ENCODE results near the gene SF1.
"Not testable (repeated sequence)": the region's sequence is repeated elsewhere in the genome, so short reads cannot be mapped to it uniquely, and the experiment has no call there.

SF1 gene, protein sequence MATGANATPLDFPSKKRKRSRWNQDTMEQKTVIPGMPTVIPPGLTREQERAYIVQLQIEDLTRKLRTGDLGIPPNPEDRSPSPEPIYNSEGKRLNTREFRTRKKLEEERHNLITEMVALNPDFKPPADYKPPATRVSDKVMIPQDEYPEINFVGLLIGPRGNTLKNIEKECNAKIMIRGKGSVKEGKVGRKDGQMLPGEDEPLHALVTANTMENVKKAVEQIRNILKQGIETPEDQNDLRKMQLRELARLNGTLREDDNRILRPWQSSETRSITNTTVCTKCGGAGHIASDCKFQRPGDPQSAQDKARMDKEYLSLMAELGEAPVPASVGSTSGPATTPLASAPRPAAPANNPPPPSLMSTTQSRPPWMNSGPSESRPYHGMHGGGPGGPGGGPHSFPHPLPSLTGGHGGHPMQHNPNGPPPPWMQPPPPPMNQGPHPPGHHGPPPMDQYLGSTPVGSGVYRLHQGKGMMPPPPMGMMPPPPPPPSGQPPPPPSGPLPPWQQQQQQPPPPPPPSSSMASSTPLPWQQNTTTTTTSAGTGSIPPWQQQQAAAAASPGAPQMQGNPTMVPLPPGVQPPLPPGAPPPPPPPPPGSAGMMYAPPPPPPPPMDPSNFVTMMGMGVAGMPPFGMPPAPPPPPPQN

DNA sequence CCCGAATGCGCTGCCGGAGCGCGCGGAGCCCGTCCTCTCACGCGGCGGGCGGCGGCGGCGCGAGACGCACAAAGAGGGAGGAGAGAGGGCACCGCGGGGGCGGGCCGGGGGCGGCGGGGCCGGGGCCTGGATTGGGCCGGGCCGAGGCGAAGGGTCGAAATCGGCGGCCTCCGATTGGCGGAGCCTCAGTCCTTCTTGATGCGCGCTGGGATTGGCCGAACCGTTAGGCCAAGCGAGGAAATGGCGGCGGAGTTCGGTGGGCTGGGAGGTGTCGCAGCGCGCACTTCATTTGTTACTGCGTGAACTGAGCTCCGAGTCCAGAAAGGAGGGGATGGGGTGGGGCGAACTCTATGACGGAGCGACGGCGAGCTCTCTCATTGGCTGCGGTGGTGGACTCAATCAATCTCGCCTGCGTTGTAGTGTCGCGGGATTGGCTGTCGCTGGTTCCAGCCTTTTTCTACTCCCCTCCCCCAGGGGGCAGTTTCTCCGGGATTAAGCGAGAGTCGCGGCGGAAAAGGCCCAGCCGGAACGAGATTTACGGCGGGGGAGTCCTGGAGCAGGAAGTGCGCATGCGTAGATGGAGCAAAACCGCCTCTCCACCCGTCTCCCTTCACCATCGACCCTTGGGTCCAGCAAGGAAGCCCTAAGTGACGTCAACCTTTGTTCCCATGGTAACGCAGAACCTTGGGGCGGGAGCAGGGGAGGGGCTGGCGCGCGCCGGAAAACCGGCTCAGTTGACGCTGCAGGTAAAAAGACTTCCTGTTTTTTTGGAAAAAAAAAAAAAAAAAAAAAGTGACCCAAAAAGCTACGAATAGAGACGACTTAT is at the start of gene SF1:
Gene SF1, minus strand, starts transcription at position 70 of the 826 bp plus-strand sequence. CDS start 150 bp downstream, outside the sequence.
- DNase-seq = peak; percentile 96

DNA sequence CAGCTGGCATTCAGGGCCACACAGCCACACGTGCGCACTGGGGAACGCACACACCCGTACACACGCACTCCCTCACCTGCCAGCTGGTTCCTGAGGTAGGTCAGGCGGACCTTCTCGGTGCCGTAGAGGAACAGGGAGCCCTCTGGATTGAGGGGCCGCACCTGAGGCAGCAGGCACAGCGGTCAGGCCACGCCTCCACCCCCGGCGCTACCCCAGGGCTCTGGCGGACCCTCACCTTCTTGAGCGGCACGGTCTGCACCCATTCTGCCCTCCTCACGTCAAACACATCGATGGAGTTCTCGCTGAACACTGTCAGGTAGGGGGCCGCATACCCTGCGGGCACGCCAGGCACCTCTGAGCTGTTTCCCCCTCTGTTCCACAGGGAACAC is 49.1 kb upstream of the SF1 start:
- DNase-seq = no peak

DNA sequence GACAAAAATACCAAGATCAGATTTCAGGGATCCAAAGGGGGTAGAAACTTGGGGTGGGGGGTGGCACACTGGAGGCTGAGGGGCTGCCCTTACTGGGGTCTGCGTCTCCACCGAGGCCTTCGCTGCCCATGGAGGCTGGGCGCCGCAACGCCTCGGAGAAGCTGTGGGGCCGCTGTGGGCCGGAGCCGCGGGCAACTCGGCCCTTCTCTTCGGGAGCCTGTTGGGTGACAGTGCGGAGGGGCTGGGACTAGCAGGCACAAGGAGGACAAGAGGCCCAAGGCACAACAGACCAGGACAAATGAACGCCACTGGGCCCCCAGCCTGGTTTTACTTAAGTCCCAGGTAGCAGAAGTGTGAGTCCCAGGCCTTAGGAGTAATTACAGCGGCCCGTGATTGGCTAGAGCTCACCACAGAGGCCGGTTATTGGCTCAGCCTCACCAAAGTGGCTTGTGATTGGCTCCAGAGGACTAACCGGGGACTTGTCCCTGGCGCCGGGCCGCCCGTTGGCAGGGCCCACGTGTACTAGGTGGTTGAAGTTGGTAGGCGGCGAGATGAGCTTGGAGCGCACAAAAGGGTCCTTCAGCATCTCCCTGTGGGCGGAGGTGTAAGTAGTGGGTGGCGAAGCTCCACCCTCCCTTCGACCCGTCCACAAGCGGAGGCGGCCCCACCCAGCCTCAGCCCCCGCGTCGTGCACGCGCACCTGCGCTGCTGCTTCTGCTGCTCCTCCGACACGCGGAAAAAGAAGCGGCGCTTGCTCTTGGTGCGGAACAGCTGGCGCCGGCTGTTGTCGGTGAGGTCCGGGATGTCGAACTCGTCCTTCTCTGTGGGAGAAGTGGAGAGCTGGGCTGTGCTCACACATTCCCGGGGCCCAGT is 48.5 kb upstream of the SF1 start:
- no peak for DNase-seq

DNA sequence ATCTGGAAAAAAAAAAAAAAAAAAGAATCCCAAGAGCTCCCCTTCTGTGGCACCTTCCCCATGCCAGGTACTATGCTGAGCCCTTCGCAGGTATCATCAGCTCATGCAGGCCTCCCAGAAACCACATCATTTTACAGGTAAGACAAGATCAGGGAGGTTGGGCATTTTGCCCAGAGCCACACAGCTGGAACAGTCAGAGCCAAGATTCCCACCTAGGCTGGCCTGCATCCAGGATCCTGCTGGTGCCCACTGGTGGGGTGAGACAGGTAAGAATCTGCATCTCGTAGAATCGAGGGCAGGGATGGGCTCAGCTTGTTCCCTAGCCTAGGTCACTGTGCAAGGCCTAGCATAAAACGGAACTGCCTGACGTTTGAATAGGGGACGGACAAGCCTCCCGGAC is 47.7 kb upstream of the SF1 start:
- DNase-seq = no peak

DNA sequence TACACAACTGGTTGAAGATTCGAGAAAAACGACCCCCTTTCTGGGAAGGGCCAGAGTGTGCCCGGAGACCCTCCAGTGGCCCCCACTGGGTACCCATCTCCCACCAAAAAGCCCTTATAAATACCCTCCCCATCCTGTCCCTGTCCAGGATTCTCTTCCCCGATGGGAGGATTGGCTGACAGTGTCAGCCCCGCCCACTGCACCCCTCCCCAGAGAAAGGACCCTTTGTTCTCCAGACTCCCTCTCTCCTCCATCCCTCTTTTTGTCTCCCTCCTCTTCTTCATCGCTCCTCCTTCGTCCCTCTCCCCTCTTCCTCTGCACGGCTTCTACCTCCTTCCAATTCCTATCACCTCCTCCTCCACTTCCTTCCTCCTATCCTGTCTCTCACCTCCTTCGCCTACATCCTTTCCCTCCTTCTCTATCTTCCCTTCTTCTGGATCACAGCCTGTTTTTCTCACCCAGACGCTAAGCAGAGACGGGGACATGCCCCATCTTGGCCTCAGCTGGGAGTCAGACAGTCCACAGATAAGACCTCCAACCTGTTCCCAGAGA is 45.3 kb upstream of the SF1 start:
- DNase-seq = no peak

DNA sequence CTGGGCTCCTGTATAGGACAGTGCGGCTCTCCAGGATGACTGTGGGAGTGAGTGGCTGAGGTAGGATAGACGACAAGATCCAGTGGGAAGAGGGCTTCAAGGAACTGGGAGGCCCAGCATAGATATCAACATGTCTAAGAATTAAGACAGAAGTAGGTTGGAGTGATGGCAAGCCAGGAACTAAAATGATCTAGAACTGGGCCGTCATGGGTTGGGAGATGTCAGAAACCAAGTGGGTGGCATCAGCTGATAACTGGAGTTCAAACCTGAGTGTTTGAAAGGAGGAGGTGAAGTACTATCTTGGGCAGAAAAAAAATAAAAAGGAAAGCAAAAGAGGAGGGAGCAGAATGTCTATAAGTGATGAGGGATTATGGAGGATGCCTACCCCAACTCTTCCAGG is 39.1 kb upstream of the SF1 start:
- DNase-seq = no peak

DNA sequence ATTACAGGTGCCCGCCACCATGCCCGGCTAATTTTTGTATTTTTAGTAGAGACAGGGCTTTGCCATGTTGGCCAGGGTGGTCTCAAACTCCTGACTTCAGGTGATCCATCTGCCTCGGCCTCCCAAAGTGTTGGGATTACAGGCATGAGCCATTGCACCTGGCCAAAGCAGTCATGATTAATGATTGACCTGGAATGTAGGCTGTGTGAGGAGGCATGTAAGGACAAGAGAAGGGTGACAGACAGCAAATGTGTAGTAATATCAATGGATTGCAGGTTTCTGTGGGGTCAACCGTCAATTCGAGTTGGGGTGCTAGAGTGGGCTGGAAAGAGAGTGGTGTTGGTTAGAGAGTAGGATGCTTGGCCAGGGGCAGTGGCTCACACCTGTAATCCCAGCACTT is 37.1 kb upstream of the SF1 start:
- not testable (repeated sequence) for DNase-seq

DNA sequence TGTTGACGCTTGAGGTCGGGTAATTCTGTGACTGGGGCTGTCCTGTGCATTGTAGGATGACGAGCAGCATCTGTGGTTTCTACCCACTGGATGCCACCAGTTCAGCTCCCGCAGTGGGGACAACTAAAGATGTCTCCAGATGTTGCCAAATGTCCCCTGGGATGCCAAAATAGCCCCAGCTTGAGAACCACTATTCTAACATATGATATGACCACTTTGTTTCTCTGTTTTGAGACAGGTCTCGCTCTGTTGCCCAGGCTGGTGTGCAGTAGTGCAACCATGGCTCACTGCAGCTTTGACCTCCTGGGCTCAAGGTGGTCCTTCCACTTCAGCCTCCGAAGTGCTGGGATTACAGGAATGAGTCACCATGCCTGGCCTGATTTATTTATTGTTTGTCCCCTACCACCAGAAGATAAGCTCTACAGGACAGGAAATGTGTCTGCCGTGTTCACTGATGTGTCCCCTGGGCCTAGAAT is 36.4 kb upstream of the SF1 start:
- DNase-seq = no peak

DNA sequence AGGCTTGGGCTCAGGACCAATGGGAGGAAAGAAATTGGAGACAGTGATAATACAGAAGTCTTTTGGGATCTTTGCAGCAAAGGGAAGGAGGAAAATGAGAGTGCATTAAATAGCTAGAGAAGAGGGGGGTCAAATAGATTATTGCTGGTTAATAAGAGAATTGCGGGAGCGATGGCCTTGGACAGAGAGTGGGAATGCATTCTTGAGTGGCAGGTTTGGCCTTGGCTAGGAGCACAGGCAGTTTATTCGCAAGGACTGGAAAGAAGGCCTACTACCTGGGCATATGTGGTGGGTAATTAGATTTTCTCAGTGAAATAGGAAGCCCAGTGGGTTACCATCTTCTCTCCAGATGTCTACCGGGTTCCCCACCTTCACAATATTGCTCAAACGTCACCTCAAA is 35.5 kb upstream of the SF1 start:
- DNase-seq = no peak

DNA sequence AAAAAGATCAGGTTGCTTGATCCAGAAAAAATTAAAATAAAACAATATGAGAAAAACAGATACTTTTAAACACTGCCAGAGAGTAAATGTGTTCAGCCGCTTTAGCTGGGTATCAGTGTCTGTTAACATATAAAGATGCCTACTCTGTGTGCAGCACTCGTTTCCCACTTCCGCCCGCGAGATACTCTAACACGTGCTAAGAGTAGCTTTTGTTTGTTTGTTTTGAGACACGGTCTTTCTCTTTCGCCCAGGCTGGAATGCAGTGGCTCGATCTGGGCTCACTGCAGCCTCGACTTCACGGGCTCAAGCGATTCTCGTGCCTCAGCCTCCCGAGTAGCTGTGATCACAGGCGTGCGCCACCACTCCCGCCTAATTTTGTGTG is 32.5 kb upstream of the SF1 start:
- DNase-seq = no peak

DNA sequence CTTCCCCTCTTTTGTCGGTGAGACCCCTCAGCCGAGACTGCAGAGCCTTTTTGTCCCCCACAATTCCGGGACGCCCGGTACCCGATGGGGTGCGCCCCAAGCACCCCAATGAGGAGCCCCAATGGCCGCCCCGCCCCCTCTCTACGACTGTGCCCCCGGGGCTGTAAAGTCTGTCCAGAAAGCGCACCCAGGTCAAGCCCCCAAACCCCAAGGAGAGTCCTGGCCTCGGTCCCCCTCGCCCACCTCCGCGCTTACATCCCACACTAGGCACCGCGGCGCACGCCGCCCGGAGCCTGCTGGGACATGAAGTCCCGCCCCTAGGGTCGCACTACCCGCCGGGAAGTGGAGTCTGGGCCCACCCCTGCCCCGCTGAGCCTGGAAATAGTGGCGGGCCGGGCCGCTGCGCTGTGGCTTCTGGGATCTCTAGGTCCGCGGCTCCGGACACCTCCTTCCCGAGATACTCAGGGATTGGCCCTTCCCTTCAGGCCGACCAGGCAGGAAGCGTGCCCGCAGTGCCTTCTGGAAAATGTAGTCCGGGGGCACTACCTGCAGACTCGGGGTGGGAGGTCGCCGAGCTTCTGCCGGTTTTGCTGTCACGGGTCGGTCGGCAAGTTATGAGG is 32.0 kb upstream of the SF1 start, which contains the start of gene MEN1:
Gene MEN1, minus strand, starts transcription at position 281 of the 620 bp plus-strand sequence. CDS start 442 bp downstream, outside the sequence.
- DNase-seq = peak; percentile 100

DNA sequence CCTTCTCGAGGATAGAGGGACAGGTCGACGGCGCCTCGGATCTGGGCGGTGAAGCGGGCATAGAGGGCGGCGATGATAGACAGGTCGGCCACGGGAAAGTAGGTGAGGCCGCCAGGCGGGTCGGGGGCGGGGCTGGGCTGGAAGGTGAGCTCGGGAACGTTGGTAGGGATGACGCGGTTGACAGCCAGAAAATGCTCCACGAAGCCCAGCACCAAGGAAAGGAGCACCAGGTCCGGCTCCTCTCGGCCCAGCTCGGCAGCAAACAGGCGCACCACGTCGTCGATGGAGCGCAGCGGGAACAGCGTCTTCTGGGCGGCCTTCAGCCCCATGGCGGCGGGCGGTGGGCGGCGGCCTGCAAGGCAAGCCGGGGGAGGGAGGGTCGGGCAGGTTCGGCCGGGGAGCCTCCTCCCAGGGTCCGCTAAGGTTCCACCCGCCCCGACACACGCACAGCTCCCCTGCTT is 31.5 kb upstream of the SF1 start:
- DNase-seq = no peak

DNA sequence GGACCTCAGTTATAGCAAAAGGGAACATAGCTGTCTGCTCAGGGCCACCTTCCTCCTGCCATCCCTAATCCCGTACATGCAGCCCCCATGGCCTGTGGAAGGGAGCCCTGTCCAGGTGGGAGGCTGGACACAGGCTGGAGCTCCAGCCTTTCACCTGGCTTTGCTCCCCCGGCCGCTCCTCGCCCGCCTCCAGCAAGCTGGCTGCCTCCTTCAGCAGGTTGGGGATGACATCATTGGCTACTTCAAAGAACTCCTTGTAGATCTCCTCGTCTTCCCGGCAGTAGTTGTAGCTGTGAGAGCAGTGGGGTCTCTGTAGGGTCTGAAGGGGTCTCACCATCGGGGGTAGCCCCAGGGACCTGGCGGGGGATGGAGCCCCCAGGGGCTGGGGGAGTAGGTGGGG is 27.1 kb upstream of the SF1 start:
- no peak for DNase-seq

DNA sequence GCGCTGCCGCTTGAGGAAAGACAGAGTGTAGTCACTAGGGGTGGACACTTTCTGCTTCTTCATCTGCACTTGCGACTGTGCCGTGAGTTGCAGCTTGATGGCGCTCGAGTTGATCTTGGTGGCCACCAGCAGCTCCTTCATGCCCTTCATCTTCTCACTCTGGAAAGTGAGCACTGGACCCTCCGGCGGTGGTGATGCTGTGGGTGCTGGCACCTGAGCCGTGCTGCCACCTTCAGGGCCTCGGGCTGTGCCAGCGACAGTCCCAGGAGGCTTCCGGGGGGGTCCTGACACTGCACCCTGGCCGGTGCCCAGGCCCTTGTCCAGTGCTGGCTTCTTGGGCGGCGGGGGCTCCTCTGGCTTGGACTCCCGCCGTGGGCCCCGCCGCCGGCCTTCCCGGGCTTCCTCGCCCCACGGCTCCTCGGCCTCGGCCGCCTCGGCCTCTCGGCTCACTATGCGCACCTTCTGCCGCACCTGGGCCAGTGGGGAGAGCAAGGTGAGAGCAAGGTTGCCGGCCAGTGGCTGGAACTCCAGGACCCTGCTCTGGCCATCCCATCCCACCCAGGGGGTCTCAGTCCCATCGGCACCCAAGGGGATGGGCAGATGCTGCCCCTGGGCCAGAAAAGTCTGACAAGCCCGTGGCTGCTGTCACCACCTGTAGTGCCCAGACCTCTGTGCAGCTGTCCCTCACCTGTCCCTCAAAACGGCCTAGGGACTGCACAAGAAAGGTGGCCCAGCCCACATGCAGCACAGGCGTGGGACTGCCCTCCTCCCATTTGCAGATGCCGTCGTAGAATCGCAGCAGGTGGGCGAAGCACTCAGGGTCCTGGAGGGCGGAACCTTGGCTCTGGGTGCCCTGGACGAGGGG is 26.2 kb upstream of the SF1 start:
- peak; percentile 89 for DNase-seq

DNA sequence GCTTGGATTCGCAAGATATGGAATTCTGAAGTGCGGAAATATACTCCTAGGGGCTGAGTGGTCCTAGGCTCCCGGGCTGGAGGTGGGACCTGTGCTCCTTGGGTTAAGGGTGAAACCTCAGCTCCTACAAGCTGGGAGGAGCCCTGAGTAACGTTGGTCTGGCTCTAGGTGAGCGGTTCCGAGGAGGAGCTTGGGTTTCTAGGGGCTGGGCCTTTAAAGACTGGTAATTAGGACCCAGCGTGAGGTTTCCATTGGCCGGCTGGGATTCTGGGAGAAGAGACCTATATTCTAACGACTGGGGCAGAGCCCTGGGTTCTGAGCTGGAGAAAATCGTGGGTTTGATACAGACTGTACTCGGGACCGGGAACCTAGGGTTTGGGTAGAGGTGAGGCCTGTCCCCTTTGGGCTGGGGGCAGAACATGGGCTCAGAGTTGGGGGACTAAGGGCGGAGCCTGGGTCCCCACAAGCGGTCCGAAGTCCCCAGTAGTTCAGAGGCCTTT is 25.6 kb upstream of the SF1 start:
- no peak for DNase-seq

DNA sequence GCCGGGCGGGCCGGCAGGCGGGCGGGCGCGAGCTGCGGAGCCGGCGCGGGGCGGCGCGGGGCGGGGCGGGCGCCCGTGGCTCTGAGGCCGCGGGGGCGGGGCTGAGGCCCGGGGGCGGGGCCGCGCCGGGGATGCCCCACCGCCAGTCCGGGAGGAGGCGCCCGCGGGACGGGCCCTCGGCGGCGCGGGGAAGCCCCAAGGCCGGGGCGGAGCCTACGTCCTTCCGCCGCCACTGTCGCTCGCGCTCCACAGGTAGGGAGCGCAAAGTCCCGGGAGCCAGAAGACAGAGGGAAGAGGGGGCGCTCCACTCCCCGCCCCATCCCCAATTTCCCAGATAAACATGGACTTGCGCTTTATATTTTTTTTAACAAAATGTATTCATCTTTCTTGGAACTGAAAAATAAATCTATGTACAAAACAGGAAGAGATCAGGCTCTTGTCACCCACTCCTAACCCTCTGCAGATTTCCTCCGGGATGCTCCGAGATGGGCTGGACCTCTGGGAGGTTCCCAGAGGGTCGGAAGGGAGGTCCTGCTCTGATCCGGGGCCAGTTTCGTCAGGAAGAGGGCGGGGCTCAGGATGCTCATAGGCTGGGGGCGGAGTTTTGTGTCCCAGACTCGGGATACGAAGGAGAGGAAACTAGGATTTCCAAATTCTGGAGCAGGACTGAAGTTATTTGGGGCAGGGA is 25.0 kb upstream of the SF1 start, which contains the start of gene MAP4K2:
Gene MAP4K2, minus strand, starts transcription at position 57 of the 688 bp plus-strand sequence. CDS start 65 bp downstream, outside the sequence.
- peak; percentile 99 for DNase-seq

DNA sequence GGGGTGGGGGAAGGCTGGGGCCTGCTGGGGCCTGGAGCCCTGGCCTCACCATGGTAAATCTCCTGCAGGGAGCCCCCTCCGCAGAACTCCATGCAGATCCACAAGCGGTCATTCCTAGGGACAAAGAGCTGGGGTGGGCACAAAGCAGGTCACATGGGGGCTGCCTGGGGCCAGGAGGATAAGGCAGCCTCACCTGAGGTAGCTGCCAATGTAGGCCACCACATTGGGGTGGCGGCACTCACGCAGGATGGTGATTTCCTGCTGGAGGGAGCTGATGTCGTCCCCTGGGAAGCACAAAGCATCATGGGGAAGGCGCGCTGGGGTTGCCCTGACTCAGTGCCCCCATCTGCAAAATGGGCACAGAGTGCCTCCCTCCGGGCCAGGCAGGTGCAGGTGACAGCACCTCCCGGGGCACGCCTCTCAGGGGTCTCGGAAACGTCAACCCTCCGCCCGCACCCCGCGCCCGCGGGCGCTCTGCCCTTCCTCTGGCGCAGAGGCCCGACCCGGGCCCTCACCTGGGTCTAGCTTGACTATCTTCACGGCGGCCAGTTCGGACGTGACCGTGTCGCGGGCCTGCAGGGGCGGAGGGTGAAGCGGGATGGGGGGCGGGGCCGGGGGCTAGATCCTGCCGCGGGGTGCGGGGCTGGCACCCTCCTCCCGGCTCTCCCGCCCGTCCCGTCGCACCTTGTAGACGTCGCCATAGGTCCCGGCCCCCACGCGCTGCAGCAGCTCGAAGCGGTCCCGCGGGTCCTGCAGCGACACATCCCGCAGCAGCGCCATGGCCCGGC is 24.2 kb upstream of the SF1 start:
- peak; percentile 24 for DNase-seq

DNA sequence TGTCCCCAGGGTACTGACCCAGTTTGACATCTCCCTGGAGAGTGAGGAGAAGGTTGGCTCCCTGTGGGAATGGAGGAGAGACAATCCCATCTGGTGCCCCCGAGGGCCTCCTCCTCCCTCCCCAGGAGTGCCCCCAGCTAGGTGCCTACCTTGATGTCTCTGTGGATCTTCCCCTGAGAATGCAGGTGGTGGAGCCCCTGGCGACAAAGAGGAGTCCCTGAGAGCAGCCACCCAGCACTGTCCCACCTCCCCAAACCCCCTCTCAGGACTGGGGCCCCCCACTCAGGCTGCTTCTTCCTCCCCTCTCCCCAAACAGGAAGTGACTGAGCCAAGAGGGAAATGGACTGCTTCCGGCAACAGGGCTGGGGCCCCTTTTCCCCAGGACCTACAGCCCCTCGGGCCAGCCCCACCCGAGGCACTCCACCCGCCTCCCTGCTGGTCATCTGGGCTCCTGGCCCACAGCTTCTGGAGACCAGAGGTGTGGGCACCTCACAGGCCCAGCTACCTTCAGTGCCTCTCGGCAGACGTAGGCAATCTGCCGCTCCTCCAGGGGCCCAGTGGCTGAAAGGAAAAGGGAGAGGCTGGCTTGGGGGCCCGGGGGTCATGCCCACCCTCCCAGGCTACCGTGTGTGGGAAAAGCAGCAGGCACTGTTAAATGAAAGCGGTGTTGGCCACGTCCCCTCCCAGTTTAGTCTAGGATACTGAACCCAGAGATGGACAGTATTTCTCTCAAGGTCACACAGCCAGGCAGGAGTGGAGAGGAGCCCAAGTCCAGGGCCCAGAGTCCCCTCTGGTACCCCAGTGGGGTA is 23.4 kb upstream of the SF1 start:
- peak; percentile 32 for DNase-seq

Measured in 8988T (cell line).